Colonic mucosa (tissue), 4 donors: ENCODE results near the gene PARN. TPM values are rescaled to one million over a fixed set of nuclear protein-coding genes. Genes with fewer than 3 reads are reported as not detected.
"Not testable (repeated sequence)": the region's sequence is repeated elsewhere in the genome, so short reads cannot be mapped to it uniquely, and the experiment has no call there.

Experiments
- DNase-seq: peaks from one replicate; pipeline ENCODE4 v3.0.0-alpha.2; 2020
- H3K27ac ChIP-seq: fragments of 200-600 bp; one replicate; pipeline ENCODE4 v1.8.0; 2021
- H3K27me3 ChIP-seq: fragments of 200-600 bp; one replicate; pipeline ENCODE4 v1.8.0; 2021
- H3K36me3 ChIP-seq: fragments of 200-600 bp; one replicate; pipeline ENCODE4 v1.8.0; 2021
- H3K4me1 ChIP-seq: fragments of 200-600 bp; one replicate; pipeline ENCODE4 v1.8.0; 2021; ENCODE audit warnings: mild to moderate bottlenecking
- H3K4me3 ChIP-seq: fragments of 200-600 bp; one replicate; pipeline ENCODE4 v1.8.0; 2021
- H3K9ac ChIP-seq, 2 donors: one replicate each; pipeline ENCODE4 v1.7.0; 2013; ENCODE audit warnings: control low read depth in 2 of 2, low read depth in 2 of 2, low read length in 2 of 2
- H3K9me3 ChIP-seq: fragments of 200-600 bp; one replicate; pipeline ENCODE4 v1.8.0; 2021
- CTCF ChIP-seq: fragments of 200-600 bp; IDR thresholded peaks from one replicate; pipeline ENCODE4 v1.8.0; 2022; ENCODE audit warnings: antibody characterized with exemption, mild to moderate bottlenecking
- intact Hi-C: fragments of 100-400 bp; cut with DNase I; formaldehyde crosslinking; loops from one replicate; pipeline ENCODE4 v1.14.1; 2022
- total RNA-seq, 2 donors: library from RNA; stranded (reverse); fragmentation: NEBNext Ultra II Directional in 1 of 2; extraction: Animal tissue kit (Norgen Biotek cat#: 25700) in 1 of 2; gene quantifications; one replicate each; pipeline ENCODE4 v1.2.1, GENCODE V29; 2021
- donor health status: healthy.
- donor health status: DM: no; HTN: no; CAD: no.
- donor health status: DM: no; HTN: no; CAD: no.

Gene PARN
- total RNA-seq, 2 donors from 2014 or later: 24.2 to 25.6 TPM

DNA sequence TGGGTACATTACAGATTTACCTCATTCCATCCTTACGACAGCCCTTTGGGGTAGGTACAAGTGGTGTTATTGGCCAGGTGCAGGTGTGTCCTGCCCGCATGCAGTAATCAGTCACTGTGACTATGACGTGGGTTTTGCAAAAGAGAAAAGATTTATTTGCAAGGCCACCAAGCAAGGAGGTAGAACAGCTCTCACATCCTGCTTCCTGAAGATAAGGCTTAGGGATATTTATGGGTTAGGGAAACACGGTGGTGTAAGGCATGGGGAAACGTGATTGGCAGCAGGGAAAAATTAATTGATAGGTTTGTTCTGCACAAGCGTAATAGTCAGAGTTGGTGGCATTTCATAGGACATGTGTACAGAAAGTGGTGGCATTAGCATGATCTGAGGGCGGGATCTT lies 214.8 kb downstream of the PARN start:
- TF ChIP-seq CTCF: no peak
- H3K36me3 ChIP-seq: no peaks in the 10 kb centered on the region

GRCh38 chr16:14409563-14409962 lies 220.5 kb downstream of the PARN start:
- Histone ChIP-seq H3K36me3 (no peaks in the 10 kb centered on the region), H3K9me3 (no peaks in the 10 kb centered on the region), H3K4me1 (no peaks in the 10 kb centered on the region), H3K9ac (no peak overlapping the region), H3K27ac (no peak overlapping the region), H3K27me3 (no peaks in the 10 kb centered on the region), H3K4me3 (no peak overlapping the region)
- TF ChIP-seq CTCF: no peak
- peak; percentile 34 for DNase-seq
- intact Hi-C loops: no loop called here

More for the DNA sequence above, 214.8 kb downstream of the PARN start:
- Histone ChIP-seq H3K4me3 (no peak overlapping the region), H3K27ac (no peak overlapping the region), H3K9ac (no peak overlapping the region), H3K4me1 (no peaks in the 10 kb centered on the region), H3K27me3 (no peaks in the 10 kb centered on the region), H3K9me3 (no peaks in the 10 kb centered on the region)
- intact Hi-C loops: no loop called here
- no peak for DNase-seq

DNA sequence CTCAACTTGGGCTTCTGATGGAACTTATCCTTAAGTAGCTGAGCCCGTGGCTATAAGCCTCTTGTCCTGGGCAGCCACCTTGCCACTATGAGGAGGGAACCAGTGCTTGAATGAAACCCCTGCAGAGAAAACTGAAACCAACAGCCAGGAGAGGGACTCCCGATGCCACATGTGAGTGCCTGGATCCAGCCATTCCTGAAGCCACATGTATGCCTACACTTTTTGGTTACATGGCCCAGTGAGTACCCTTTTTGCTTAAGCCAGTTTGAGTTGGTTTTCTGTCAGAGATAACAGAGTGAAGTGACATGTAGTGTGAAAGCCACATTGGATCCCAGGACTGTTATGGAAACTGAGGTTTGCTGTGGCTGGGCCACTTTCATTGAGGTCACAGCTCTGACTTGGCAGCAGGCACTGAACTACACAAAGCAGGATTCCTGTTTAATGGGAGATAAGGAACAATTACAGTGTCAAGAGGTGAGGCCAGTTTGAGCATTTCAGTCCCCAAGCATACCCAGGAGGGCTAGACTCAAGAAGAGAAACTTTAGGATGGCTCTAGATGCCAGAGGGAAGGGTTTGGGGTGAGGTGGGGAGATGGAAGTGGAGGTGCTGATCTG lies 222.2 kb downstream of the PARN start:
- TF ChIP-seq CTCF: no peak
- intact Hi-C loops: no loop called here
- no peak overlapping the region for H3K4me3 ChIP-seq
- no peaks in the 10 kb centered on the region for H3K36me3 ChIP-seq
- no peaks in the 10 kb centered on the region for H3K9me3 ChIP-seq
- no peaks in the 10 kb centered on the region for H3K27me3 ChIP-seq
- H3K27ac ChIP-seq: no peak overlapping the region
- DNase-seq: no peak
- H3K9ac ChIP-seq: no peak overlapping the region
- H3K4me1 ChIP-seq: no peaks in the 10 kb centered on the region

DNA sequence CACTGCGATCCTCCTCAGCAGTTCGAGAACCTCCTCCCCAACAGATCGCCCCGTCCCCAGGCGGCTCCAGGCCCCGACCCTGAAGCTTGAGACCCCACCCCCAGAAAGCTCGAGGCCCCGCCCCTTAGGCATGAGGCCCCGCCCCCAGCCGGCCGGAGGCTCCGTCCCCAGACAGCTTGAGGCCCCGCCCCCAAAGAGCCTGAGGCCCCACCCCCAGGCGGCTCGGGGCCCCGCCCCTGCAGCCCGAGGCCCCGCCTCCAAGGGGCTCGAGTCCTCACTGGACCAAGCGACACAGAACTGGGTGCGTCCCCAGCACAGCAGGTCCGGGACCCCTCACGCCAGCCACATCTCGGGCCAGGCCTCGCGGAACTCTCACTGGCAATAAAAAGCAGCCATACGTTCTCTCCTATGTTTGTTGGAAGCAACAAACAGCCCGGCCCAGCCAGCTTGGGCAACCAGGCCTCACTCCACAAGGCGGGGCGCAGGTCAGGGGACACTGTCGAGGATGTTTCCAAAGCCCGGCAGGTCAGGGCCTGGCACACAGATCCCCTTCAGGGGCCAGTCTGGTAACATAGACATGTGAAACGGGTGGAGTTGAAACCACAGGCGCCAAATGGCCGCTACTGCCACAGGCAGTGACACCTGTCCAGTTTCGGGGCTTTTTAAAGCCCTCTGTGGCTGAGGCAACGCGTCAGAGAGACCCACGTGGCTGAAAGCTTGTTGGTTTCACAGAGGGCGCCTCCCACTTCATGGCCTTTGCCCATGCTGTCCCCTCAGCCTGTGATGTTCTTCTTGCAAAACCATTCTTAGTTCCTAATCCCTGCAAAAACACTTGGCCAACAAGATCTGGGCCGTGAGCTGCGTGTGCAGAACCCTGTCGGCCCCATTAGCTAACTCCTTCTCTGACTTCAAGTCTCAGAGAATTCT lies 224.2 kb downstream of the PARN start:
- Histone ChIP-seq H3K9ac (no peak overlapping the region), H3K27ac (no peak overlapping the region), H3K9me3 (no peaks in the 10 kb centered on the region), H3K36me3 (no peaks in the 10 kb centered on the region), H3K4me3 (no peak overlapping the region), H3K4me1 (no peaks in the 10 kb centered on the region), H3K27me3 (no peaks in the 10 kb centered on the region)
- no peak for TF ChIP-seq CTCF
- intact Hi-C loops: no loop called here
- peak; percentile 55 for DNase-seq

DNA sequence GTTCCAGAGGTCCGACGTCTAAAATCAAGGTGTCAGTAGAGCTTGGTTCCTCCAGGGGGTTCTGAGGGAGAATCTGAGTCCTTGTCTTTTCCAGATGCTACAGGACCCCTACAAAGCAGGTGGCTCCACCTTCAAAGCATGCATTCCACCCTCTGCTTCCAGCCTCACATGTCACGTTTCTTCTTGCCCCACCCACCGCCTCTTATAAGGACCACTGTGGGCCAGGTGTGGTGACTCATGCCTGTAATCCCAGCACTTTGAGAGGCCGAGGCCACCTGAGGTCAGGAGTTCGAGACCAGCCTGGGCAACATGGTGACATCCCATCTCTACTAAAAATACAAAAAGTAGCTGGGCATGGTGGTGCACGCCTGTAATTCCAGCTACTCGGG lies 227.1 kb downstream of the PARN start:
- H3K4me3 ChIP-seq, H3K9me3 ChIP-seq, H3K9ac ChIP-seq, intact Hi-C loops, H3K27me3 ChIP-seq, DNase-seq, H3K4me1 ChIP-seq, H3K27ac ChIP-seq, H3K36me3 ChIP-seq: not testable (repeated sequence)

DNA sequence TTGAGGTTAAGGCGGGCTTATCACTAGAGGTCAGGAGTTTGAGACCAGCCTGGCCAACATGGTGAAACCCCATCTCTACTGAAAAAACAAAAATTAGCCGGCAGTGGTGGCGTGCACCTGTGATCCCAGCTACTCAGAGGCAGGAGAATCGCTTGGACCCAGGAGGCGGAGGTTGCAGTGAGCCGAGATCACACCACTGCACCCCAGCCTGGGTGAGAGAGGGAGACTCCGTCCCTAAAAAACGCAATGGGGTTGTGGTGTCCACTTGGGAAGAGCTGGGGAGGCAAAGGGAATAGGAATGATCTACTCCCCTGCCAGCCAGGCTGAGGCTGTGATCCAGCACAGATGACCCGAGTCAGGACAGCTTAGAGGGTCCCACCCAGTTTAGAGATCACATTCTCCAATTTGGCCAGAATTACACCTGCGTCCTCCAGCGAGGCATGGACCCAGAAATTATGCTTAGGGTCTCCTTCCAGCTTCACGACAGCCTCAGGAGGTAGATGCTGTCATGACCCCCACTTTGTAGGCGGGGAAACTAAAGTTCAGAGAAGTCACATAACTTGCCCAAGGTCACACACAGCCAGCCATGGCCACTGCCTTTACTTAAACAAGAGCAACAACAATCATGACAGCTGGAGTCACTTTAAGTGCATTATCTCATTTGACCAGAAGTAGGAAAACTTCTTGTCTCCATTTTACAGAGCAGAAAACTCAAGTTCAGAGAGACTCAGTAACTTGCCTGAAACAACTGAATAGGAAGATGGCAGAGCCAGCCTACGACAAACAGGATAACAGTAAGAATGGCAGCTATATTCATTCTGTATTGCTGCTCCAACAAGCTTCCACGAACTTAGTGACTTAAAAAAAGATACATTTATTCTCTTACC lies 227.7 kb downstream of the PARN start:
- H3K27ac ChIP-seq, H3K9me3 ChIP-seq, H3K27me3 ChIP-seq, H3K4me1 ChIP-seq, H3K36me3 ChIP-seq, intact Hi-C loops, H3K9ac ChIP-seq, DNase-seq, H3K4me3 ChIP-seq: not testable (repeated sequence)

DNA sequence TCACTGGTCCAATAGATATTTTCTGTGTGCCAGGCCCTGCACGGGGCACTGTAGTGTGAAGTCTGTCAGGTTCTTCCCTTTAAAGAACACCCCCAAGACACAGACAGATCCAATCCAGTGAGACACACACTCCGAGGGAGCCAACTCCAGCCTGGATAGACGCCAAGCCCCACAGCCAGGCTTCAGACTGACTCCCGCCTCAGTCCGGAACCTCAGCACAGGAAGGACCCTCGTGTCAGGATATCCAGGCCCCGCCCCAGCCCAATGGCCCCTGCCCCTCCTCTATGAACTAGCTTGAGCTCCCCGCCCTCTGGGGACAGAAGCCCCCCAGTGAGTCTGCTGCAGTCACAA lies 228.4 kb downstream of the PARN start:
- DNase-seq, H3K4me3 ChIP-seq, H3K36me3 ChIP-seq, H3K27ac ChIP-seq, H3K27me3 ChIP-seq, H3K9me3 ChIP-seq, H3K9ac ChIP-seq, intact Hi-C loops, H3K4me1 ChIP-seq: not testable (repeated sequence)

- DNase-seq, H3K4me3 ChIP-seq, H3K27ac ChIP-seq, H3K9ac ChIP-seq, intact Hi-C loops, H3K9me3 ChIP-seq, H3K4me1 ChIP-seq, H3K27me3 ChIP-seq, H3K36me3 ChIP-seq: not testable (repeated sequence)
Observed at GRCh38 chr16:14400978-14401710, 228.9 kb downstream of the PARN start.
